ENCODE results near the gene AFF1. TPM values are rescaled to one million over a fixed set of nuclear protein-coding genes. Genes with fewer than 3 reads are reported as not detected.

The AFF1 gene
- total RNA-seq, 1 donor from 2014 or later, result 90.6 TPM

DNA sequence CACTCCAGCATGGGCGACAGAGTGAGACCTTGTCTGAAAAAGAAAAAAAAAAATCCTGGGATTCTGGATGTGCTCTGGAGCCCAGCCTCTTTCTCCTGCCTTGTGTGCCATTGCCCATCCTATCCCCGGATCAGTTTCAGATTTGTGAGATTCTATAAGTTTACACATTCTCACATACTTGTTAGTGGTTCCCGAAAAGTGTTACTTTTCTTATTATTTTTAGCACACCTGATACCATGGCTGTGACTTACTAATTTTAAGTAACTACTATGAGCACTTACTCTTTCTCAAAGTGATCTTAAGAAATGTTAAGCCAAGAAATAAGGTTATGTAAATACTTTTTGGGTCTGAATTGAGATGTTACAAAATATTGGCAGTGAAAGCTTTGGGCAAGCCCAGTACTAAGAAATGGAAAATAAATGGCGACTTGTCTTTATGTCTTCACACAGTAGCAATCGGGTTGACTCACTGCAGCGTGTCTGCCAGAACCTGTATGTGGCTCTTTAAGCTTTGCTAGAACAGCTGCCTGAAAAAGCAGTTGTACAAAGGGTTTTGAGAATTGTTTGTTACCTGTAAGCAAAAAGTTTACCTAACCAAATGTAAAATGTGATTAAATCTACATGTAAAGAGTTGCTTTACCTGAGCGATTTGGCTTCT, 166.9 kb downstream of the AFF1 start:
- Histone ChIP-seq H3K4me3 (no peak overlapping the region), H3K27me3 (ENCODE audit: low read depth) (no peaks in the 10 kb centered on the region), H3K4me1 (peaks cover 48% of the 10 kb centered on the region), H3K36me3 (peaks cover 19% of the 10 kb centered on the region), H3K27ac (no peak overlapping the region), H3K9me3 (no peaks in the 10 kb centered on the region)
- ATAC-seq, result peak in 1 of 2 donors; percentile 67
- TF ChIP-seq, protein P1, sequence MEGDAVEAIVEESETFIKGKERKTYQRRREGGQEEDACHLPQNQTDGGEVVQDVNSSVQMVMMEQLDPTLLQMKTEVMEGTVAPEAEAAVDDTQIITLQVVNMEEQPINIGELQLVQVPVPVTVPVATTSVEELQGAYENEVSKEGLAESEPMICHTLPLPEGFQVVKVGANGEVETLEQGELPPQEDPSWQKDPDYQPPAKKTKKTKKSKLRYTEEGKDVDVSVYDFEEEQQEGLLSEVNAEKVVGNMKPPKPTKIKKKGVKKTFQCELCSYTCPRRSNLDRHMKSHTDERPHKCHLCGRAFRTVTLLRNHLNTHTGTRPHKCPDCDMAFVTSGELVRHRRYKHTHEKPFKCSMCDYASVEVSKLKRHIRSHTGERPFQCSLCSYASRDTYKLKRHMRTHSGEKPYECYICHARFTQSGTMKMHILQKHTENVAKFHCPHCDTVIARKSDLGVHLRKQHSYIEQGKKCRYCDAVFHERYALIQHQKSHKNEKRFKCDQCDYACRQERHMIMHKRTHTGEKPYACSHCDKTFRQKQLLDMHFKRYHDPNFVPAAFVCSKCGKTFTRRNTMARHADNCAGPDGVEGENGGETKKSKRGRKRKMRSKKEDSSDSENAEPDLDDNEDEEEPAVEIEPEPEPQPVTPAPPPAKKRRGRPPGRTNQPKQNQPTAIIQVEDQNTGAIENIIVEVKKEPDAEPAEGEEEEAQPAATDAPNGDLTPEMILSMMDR (IDR thresholded peaks at IDR 0.05), result no peak
- intact Hi-C loops (cut with DNase I), result no loop called here
- no peak for DNase-seq

- H3K4me3 ChIP-seq, result no peak overlapping the region
- intact Hi-C loops (cut with DNase I), result no loop called here
- TF ChIP-seq, protein P1 (IDR thresholded peaks at IDR 0.05), result no peak
- ATAC-seq (no peak), DNase-seq (no peak)
- peaks cover 30% of the 10 kb centered on the region for H3K36me3 ChIP-seq
- no peaks in the 10 kb centered on the region for H3K27me3 ChIP-seq (ENCODE audit: low read depth)
- peaks cover 52% of the 10 kb centered on the region for H3K4me1 ChIP-seq
- no peaks in the 10 kb centered on the region for H3K9me3 ChIP-seq
- peak overlapping the region; percentile 64 for H3K27ac ChIP-seq
Observed at GRCh38 chr4:87103086-87103485, 168.3 kb downstream of the AFF1 start.

DNA sequence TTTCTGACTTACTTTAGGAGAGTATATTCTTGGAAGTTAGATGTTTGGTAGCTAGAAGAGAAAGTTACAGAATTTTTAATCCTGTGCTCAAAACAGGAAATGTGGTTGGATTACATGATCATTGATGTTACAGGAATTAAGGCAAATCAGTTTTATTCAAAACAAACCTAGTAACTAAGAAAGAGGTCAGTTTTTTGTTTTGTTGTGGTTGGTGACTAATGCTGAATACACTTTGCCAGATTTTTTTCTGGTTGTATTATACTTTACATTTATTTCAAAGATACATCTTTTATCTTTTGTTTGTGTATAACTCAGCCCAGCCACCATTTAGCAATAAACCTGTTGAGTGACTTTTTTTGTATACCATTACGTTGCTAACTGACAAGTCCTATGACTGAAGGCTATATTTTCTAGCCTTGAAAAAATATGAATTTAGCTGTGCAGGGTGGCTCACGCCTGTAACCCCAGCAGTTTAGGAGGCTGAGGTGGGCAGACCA, 168.9 kb downstream of the AFF1 start:
- TF ChIP-seq, protein P1 (IDR thresholded peaks at IDR 0.05), result no peak
- intact Hi-C loops (cut with DNase I), result no loop called here
- DNase-seq, result no peak
- peak in 1 of 2 donors; percentile 15 for ATAC-seq
- H3K4me1 ChIP-seq, result peaks cover 48% of the 10 kb centered on the region
- H3K9me3 ChIP-seq, result no peaks in the 10 kb centered on the region
- peaks cover 36% of the 10 kb centered on the region for H3K36me3 ChIP-seq
- no peaks in the 10 kb centered on the region for H3K27me3 ChIP-seq (ENCODE audit: low read depth)
- no peak overlapping the region for H3K4me3 ChIP-seq
- H3K27ac ChIP-seq, result peak overlapping the region; percentile 64

DNA sequence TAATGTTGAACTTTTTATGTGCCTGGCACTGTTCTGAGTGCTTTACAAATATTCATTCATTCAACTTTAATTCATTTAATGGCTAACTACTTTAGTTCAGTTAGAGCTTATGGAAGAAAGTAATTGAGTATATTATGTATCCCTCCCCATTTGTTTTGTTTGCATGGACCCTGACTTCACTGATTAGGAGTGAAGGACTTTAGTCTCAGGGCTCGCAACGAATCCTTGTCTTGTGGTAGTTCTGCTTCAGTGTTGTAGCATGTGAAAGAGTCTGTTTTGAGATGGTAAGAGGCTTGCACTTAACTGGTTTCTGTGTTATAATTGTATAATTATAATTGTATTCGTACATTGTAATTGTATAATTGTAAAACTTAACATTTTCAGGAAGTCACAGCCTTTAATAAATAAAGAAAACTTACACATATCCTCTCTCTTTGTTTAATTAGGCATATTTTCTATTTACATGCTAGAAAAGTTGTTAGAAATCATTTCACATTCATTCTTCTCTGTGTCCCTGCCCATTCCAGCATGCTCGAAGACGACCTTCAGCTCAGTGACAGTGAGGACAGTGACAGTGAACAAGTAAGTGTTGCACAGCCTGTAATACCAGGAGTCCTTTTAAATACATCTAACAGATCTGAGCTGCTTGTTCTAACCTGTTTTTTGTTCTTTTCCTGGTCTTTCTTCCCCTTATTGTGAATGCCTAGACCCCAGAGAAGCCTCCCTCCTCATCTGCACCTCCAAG, 170.5 kb downstream of the AFF1 start:
- no peak for ATAC-seq
- H3K36me3 ChIP-seq, result peaks cover 50% of the 10 kb centered on the region
- no peak overlapping the region for H3K4me3 ChIP-seq
- no peaks in the 10 kb centered on the region for H3K27me3 ChIP-seq (ENCODE audit: low read depth)
- H3K27ac ChIP-seq, result no peak overlapping the region
- intact Hi-C loops (cut with DNase I), result no loop called here
- H3K9me3 ChIP-seq, result no peaks in the 10 kb centered on the region
- peaks cover 34% of the 10 kb centered on the region for H3K4me1 ChIP-seq
- TF ChIP-seq, protein P1 (IDR thresholded peaks at IDR 0.05), result no peak
- no peak for DNase-seq

GRCh38 chr4:87108142-87108546, 173.3 kb downstream of the AFF1 start:
- ATAC-seq (peak; percentile 64 to 82), DNase-seq (no peak)

More at GRCh38 chr4:87108142-87108546, 173.3 kb downstream of the AFF1 start:
- Histone ChIP-seq H3K9me3 (no peaks in the 10 kb centered on the region), H3K36me3 (peaks cover 61% of the 10 kb centered on the region), H3K27ac (no peak overlapping the region), H3K27me3 (ENCODE audit: low read depth) (no peaks in the 10 kb centered on the region), H3K4me1 (peaks cover 27% of the 10 kb centered on the region), H3K4me3 (no peak overlapping the region)
- intact Hi-C loops (cut with DNase I), result no loop called here
- TF ChIP-seq, protein P1 (IDR thresholded peaks at IDR 0.05), result no peak

Data from lower lobe of right lung (tissue), 2 donors.